Endothelial cell of umbilical vein (primary cell): Measurements from ENCODE around the gene TMEM203. TPM values are rescaled to one million over a fixed set of nuclear protein-coding genes. Genes with fewer than 3 reads are reported as not detected.

ENCODE experiments used
- BruUV-seq: library from RNA; stranded (reverse); fragments of 400-500 nt; replicated peaks from 2 replicates; lab custom pipeline; 2021; lab: Mats Ljungman, UMichigan
- CTCF ChIA-PET: fragments of 300-600, 350-600 bp; sonication (Branson Sonifier 250); formaldehyde crosslinking; loops from one replicate; lab custom pipeline; 2021; ENCODE audit warnings: antibody characterized with exemption, inconsistent platforms; lab: Charles Lee
- POLR2A ChIA-PET: fragments of 300-600, 350-600 bp; sonication (Branson Sonifier 250); formaldehyde crosslinking; loops from one replicate; lab custom pipeline; 2021; ENCODE audit warnings: antibody characterized with exemption, inconsistent platforms; lab: Charles Lee
- DNase-seq: peaks from one replicate; pipeline ENCODE4 v3.0.0-alpha.2; 2011; ENCODE audit warnings: low read depth, low spot score
- FAIRE-seq: peaks from 2 replicates; lab custom pipeline; 2011; peaks lifted over from hg19 to GRCh38; lab: Jason Lieb, UNC
- H2AFZ ChIP-seq: 2 replicates; pipeline ENCODE4 v1.6.0; 2012; ENCODE audit warnings: low read depth, low read length, control low read depth, inconsistent platforms
- H3K27ac ChIP-seq: 2 replicates; pipeline ENCODE4 v1.5.1; 2011; ENCODE audit warnings: low read depth, mild to moderate bottlenecking, control low read depth, low read length, moderate library complexity; ENCODE audit not compliant: insufficient read depth
- H3K27me3 ChIP-seq, 2 experiments: 2 replicates each; pipeline versions ENCODE4 v1.6.0 to v1.6.1; 2011; ENCODE audit warnings: low read length in 2 of 2, mixed read lengths in 1 of 2; ENCODE audit not compliant: control insufficient read depth in 2 of 2, insufficient read depth in 2 of 2
- H3K36me3 ChIP-seq, 2 experiments: 2 replicates in 1 of 2; 3 replicates in 1 of 2; pipeline ENCODE4 v1.5.1; 2011; ENCODE audit warnings: low read length in 2 of 2, mild to moderate bottlenecking in 1 of 2, moderate library complexity in 1 of 2; ENCODE audit not compliant: control insufficient read depth in 2 of 2, insufficient read depth in 2 of 2; ENCODE audit errors: extremely low read depth in 1 of 2
- H3K4me1 ChIP-seq: 3 replicates; pipeline ENCODE4 v1.5.1; 2011; ENCODE audit warnings: mild to moderate bottlenecking, low read length; ENCODE audit not compliant: control insufficient read depth, insufficient read depth; ENCODE audit errors: extremely low read depth
- H3K4me2 ChIP-seq: 2 replicates; pipeline ENCODE4 v1.6.1; 2011; ENCODE audit warnings: low read length, control low read depth, mixed read lengths; ENCODE audit not compliant: insufficient read depth
- H3K4me3 ChIP-seq, 3 experiments: fragments of 200-600 bp in 1 of 3; sonication (generic), shearing (Covaris generic) in 1 of 3; replicated peaks in 1 of 3; 2 replicates each; pipeline ENCODE4 v1.5.1; 2011 to 2016; ENCODE audit warnings: control low read depth in 3 of 3, low read length in 3 of 3, mild to moderate bottlenecking in 2 of 3, inconsistent platforms in 1 of 3, low read depth in 1 of 3, moderate library complexity in 1 of 3; ENCODE audit not compliant: insufficient read depth in 1 of 3
- H3K79me2 ChIP-seq: 2 replicates; pipeline ENCODE4 v1.6.0; 2012; ENCODE audit warnings: low read length, inconsistent platforms; ENCODE audit not compliant: control insufficient read depth, insufficient read depth
- H3K9ac ChIP-seq: replicated peaks from 2 replicates; pipeline ENCODE3; 2011; ENCODE audit warnings: low read length, control low read depth; ENCODE audit not compliant: insufficient read depth; ENCODE audit errors: extremely low read depth
- H3K9me1 ChIP-seq: replicated peaks from 3 replicates; pipeline ENCODE4 v1.6.0; 2011; ENCODE audit warnings: mild to moderate bottlenecking, low read length; ENCODE audit not compliant: control insufficient read depth, insufficient read depth; ENCODE audit errors: extremely low read depth
- H3K9me3 ChIP-seq: replicated peaks from 2 replicates; pipeline ENCODE4 v1.5.1; 2012; ENCODE audit warnings: low read length, inconsistent platforms; ENCODE audit not compliant: control insufficient read depth, insufficient read depth
- H4K20me1 ChIP-seq: replicated peaks from 2 replicates; pipeline ENCODE3; 2011; ENCODE audit warnings: mild to moderate bottlenecking, low read length; ENCODE audit not compliant: control insufficient read depth, insufficient read depth; ENCODE audit errors: extremely low read depth
- CTCF ChIP-seq, 2 donors: IDR thresholded peaks; 1 replicate in 1 of 2; 2 replicates in 1 of 2; pipeline ENCODE4 v1.5.1; 2011; ENCODE audit warnings: low read length in 2 of 2, mild to moderate bottlenecking in 2 of 2, moderate library complexity in 2 of 2, control low read depth in 1 of 2, inconsistent platforms in 1 of 2, low read depth in 1 of 2; ENCODE audit not compliant: insufficient read depth in 1 of 2; ENCODE audit errors: extremely low read depth in 1 of 2
- EZH2 ChIP-seq: IDR thresholded peaks from 2 replicates; pipeline ENCODE4 v1.6.1; 2012; ENCODE audit warnings: borderline replicate concordance, low read depth, mild to moderate bottlenecking, moderate library complexity, low read length, inconsistent platforms; ENCODE audit not compliant: severe bottlenecking
- FOS ChIP-seq: IDR thresholded peaks from 2 replicates; pipeline ENCODE4 v1.6.1; 2011; ENCODE audit warnings: mild to moderate bottlenecking, low read length, moderate library complexity, borderline replicate concordance; ENCODE audit not compliant: insufficient read depth
- GATA2 ChIP-seq: IDR thresholded peaks from 2 replicates; pipeline ENCODE4 v1.7.0; 2011; ENCODE audit warnings: low read depth, mild to moderate bottlenecking, moderate library complexity, mixed read lengths, low read length; ENCODE audit not compliant: insufficient read length, insufficient read depth
- JUN ChIP-seq: IDR thresholded peaks from 2 replicates; pipeline ENCODE4 v1.6.1; 2011; ENCODE audit warnings: borderline replicate concordance, low read depth; ENCODE audit not compliant: insufficient read length, insufficient read depth
- MAX ChIP-seq: IDR thresholded peaks from 2 replicates; pipeline ENCODE4 v1.6.1; 2011; ENCODE audit not compliant: insufficient read depth, insufficient read length
- MYC ChIP-seq: IDR thresholded peaks from one replicate; pipeline ENCODE4 v1.6.1; 2011; ENCODE audit warnings: mild to moderate bottlenecking, low read depth, low read length
- POLR2A ChIP-seq: IDR thresholded peaks from 2 replicates; pipeline ENCODE4 v1.6.1; 2012; ENCODE audit warnings: low read depth, mild to moderate bottlenecking, control low read depth, low read length
- POLR2AphosphoS5 ChIP-seq: IDR thresholded peaks from 2 replicates; pipeline ENCODE4 v1.6.1; 2012; ENCODE audit warnings: low read depth, mild to moderate bottlenecking, control low read depth, low read length, moderate library complexity; ENCODE audit not compliant: insufficient read depth
- dilution Hi-C: fragments of 300-500 bp; cut with MboI; formaldehyde crosslinking; loops from one replicate; pipeline ENCODE4 v1.15.0; 2019; ENCODE audit warnings: low sequenced_read_pairs; ENCODE audit not compliant: extremely low pct_ligation_motif_present
- intact Hi-C: fragments of 100-400 bp; cut with micrococcal nuclease; formaldehyde crosslinking; loops from one replicate; pipeline ENCODE4 v1.10.0; 2022
- polyA plus RNA-seq, 4 experiments: library from polyadenylated mRNA; depleted of rRNA in 3 of 4; stranded (reverse) in 3 of 4; unstranded in 1 of 4; fragments of >200 nt; gene quantifications; 2 replicates each; pipeline versions ENCODE4 v1.2.1 to v1.2.3, GENCODE V29; 2011 to 2012; ENCODE audit warnings: missing spikeins in 1 of 4
- total RNA-seq: library from RNA; stranded (reverse); gene quantifications from 2 replicates; pipeline ENCODE4 v1.2.3, GENCODE V29; 2021

The TMEM203 gene
- total and polyA plus RNA-seq, 2 donors (not counting 3 experiments of a cell fraction or from before 2014, with no cell fraction given): 29.6 to 39.8 TPM

GRCh38 chr9:137220317-137221094, 15.1 kb upstream of the TMEM203 start:
- ChIA-PET POLR2A (no interaction called here), CTCF (no interaction called here)
- Histone ChIP-seq H3K36me3 (peaks cover 0 to 2% of the 10 kb centered on the region in 2 experiments), H2AFZ (no peak overlapping the region), H4K20me1 (no peaks in the 10 kb centered on the region), H3K27me3 (no peaks in the 10 kb centered on the region), H3K27ac (no peak overlapping the region), H3K4me1 (peaks cover 18% of the 10 kb centered on the region), H3K4me2 (no peak overlapping the region), H3K9me3 (no peaks in the 10 kb centered on the region), H3K79me2 (no peaks in the 10 kb centered on the region), H3K9ac (no peak overlapping the region), H3K4me3 (no peak overlapping the region), H3K9me1 (no peaks in the 10 kb centered on the region)
- TF ChIP-seq POLR2AphosphoS5 (no peak), JUN (no peak), CTCF (IDR thresholded peaks at IDR 0.05; ENCODE audit: extremely low read depth in 1 of 2, insufficient read depth in 1 of 2, low read depth in 1 of 2, low read length in 2 of 2) (no peak), MYC (no peak), POLR2A (no peak), EZH2 (no peak), GATA2 (no peak), MAX (no peak), FOS (no peak)
- dilution Hi-C loops: no loop called here
- BruUV-seq: no TSS peak
- DNase-seq (no peak), FAIRE-seq (no peak)
- intact Hi-C loops: no loop called here
